ENCODE results near the gene NCOR2.
A peak's percentile ranks its signal among the peaks of the same experiment; 100 is the strongest.

Gene NCOR2

DNA sequence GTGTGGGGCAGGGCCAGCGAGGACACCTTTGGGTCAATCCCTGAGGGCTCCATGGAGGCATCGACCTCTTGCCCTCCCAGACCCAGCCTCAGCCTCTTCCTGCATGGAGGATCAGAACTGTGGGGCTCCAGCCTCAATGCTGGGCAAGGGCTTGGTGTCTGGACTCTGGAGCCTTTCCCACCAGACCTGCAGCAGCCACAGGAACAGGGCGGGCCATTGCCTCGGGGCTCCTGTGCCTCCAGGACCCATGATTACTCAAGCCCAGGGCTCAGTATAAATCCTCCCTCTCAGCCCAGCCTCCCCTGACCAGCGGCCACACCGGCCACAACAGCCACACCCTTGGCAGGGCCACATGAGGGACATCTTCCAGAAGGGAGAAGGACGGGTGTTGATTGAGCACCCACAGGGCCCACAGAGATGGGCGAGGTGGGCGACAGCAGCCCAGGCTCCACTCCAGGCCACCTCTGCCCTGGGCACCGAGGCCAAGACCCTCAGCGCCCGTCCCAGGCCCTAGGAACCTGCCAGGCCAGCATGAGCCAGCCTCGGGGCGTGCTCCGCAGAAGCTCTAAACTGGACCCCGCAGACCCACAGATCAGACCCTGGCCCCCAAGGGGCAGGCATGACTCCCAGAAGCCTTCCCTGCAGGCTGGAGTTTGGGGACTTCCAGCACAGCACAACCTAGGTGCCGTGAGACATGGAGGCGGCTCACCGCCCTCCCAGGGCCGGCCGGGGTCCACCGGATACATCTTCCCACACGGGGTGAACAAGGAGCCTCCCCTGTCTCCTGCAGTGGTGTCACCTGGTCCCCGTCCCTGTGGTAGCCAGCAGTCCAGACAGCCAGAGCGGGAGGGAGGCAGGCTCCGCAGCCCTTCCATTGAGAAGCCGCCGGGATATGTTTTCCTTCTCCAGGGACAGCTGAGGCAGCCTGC, 25.1 kb downstream of the NCOR2 start:
- DNase-seq = peak; percentile 25

DNA sequence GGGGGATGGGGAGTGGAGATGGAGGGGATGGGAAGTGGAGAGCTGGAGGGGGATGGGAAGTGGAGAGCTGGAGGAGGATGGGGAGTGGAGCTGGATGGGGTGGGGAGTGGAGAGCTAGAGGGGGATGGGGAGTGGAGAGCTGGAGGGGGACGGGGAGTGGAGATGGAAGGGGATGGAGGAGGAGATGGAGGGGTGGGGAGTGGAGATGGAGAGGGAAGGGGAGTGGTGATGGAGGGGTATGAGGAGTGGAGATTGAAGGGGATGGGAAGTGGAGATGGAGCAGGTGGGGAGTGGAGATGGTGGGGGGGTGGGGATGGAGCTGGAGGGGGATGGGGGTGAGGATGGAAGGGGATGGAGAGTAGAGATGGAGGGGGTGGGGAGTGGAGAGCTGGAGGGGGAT, 26.1 kb downstream of the NCOR2 start:
- DNase-seq = no peak

DNA sequence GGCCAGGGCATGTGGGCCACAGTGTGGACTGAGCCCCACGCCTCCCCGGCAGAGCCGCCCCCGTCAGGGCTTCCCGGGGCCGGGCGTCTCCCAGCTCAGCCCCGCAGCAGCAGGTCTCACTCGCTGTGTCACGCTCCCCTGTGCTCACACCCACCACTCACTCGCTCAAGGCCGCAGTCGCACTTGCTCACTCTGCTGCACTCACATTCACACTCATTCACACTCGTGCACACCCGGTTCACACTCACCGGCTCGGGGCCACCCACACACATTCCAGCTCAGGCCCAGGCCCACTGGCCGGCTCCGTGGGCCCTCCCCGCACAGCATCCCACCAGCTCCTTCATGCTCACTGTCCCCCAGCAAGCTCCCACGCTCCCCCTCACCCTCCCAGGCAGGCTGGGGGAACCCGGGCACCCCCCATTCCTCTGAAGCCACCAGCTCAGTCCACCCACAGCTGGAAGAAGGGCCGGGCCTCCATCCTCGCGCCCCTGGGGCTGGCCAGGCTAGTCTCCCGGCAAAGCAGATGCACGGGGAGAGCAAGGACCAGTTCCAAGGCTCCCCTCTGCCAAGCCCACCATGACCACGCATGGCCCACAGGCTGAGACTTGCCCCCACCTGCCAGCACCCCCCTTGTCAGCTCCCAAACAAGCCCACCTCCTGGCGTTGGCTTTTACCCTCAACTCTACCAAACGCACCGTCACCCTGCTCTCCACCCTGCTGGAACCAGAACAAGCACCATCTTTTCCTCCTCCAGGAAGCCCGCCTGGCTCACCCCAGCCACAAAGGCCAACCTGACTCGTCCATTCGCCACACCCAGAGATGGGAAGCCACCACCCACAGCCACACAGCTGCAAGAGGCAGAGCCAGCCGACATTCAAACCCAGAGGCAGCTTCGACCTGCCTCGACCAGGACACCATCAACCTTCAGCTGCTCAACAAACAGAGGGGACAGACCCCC, 28.0 kb downstream of the NCOR2 start:
- DNase-seq = no peak

DNA sequence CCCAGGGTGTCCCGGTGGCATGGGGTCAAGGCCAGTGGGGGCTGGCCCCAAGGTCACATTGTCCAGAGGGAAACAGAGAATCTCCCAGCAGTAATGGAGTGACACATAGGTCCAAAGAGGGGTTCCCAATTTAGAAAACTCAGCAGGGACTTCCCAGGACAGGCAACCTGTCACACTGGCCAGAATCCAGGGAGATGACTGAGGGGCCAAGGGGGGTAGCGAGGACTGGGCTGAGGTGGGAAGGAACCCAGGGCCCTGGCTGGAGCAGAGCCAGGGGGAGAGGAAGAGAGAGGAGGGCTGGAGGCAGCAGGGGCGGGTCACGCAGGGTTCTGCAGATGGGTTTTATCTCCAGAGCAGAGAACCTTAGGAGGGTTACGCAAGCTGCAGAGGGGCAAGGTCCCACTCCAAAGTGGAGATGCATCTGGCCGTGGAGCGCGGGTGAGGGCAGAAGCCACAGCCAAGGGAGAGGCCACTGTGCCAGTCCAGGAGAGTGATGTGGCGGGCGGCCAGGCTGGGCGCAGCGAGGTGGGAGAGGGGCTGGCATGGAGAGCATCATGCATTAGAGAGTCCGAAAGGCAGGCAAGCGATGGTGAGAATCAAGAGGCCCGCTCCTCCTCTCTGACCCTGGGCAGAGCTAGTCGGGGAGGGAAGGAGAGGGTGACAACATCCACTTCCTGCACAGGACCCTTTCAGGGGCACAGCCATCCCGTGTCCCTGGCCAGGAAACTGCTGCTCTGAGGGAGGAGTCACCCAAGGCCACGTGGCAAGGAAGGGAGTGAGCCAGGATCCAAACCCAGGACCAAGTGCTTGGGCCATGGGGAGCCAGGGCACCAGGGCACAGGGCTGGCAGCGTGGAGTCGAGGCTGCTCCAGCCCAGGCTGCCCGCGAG, 29.0 kb downstream of the NCOR2 start:
- peak; percentile 25 for DNase-seq

DNA sequence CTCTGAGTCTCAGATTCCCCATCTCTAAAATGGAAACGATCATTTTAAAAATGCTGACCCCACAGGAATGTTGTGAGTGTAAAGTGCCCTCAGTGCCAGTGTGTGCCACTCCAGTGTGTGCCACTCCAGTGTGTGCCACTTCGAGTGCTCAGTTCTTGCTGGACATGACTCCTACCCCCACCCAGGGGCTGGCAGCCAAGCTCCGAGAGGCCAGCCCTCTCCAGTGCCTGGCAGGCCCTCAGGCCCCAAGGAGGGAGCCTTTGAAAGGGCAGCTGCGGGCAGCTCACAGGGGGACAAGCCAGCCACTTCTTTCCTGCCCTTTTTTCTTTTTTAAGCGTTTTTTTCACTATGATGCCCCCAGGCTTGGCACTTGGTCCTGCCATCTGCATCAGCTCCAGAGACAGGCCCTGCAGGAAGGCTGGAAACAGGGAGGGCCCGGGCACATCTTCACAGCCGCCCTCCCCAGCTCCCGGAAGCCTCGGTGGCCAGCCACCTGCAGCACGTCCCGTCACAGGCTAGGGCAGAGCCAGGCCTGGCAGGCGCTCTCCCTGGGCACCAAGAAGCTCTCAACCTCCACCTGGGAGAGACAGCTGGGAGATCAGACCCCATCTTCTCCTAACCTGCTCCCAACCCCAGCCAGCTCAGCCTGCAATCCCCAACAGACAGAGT, 29.8 kb downstream of the NCOR2 start:
- peak; percentile 29 for DNase-seq

DNA sequence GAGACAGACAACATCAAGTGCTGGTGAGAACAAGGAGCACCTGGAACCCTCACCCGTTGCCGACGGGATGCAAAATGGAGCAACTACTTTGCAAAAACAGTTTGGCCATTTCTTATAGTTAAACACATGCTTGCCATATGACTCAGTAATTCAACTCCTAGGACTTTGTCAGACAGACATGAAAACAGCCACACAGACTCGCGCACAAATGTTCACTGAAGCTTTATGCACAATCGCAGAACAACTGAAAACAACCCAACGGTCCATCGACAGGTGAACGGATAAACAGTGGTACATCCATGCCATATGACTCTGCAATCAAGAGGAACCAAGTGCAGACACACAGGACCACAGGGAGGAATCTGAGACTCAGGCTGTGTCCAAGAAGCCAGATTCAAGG, 30.8 kb downstream of the NCOR2 start:
- DNase-seq = peak; percentile 77

DNA sequence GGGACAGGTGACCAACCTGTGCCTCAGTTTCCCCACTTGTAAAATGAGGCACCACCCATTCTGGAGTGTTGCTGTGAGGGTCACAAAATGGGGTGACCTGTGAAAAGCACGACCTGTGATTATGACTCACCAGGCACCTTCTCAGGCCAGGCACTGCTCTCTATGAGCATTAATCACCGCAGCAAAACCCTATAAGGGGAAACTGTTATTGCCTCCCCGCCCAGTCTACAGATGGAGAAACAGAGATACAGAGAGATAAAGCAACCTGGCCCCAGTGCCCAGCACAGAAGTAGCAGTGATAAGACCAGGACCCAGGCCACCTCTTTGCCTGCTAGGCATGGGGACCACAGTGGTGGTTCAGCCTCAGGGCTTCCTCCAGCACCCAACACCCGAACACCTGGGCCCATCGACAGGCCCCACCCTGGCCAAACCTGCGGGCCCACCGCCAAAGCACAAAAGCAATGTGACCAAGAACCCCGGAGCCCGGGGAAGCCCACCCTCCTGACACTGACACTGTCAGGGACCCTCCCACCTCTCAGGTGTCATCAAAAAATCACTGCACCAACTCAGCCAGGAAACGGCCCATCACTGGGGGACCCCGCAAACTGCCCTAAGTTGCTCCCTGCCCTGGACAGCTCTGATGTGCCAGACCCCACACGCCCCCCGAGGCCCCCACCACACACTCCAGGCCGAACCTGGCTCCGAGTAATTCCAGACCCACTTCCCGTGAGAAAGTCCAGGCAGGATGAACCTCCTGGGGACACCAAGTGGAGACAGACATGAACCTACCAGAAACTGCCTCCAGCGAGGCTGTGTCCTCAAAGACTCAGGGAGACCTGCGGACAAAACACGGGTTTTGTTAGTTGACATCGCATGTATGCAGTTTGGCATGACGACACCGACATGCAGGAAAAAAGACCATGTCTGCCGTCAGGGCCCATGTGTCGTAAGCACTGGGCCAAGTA, 32.4 kb downstream of the NCOR2 start:
- no peak for DNase-seq

DNA sequence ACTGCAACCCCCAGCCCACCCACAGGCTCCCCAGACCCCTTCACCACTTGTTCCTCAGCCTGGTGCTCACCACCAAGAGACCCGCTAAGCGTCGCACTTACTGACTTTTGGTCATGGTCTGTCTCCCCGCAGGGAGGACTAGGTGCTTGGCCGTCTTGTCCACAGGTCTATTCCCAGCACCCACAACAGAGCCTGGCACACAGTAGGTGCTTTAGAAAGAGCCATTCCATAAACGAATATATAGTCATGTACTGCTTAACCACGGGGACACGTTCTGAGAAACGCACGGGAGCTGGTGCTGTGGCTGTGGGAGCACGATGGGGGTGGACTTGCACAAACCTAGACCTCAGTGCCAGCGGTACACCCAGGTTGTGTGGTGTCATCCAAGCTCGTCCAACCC, 34.0 kb downstream of the NCOR2 start:
- DNase-seq = no peak

DNA sequence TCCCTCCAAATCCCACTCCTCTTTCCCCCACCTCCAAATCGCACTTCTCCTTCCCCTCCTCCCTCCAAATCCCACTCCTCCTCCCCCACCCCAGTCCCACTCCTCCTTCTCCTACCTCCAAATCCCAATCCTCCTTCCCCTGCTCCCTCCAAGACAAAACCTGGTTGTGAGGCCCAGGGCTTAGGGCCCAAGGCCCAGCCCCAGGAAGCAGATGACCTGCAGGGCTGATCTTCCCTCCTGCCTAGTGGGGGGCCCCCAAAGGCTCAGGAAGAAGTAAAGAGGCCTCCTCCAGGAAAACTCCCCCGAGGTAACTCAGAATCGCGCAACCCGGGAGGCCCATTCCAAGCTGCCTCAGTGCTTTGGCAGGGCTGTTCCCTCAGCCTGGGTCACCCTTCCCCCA, 34.4 kb downstream of the NCOR2 start:
- no peak for DNase-seq

DNA sequence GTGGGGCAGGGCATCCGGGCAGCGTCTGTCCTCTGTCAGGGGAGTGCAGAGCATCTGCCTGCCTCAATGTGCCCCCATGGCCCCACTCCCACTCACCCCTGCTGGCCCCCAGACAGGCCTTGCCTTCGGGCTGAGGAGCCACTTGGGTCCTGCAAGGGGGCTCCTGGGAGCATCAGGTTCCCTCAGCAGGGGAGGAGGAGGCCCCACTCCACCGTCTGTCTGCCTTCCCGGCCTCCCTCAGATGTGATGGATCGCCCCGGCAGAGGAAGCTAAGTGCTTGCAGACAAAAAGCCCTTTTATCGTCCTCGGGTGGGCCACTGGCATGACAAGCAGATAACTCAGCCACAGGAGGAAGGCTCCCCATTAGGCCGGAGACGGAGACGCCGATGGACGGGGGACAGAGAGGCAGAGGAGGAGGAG, 35.1 kb downstream of the NCOR2 start:
- DNase-seq = peak; percentile 88

DNA sequence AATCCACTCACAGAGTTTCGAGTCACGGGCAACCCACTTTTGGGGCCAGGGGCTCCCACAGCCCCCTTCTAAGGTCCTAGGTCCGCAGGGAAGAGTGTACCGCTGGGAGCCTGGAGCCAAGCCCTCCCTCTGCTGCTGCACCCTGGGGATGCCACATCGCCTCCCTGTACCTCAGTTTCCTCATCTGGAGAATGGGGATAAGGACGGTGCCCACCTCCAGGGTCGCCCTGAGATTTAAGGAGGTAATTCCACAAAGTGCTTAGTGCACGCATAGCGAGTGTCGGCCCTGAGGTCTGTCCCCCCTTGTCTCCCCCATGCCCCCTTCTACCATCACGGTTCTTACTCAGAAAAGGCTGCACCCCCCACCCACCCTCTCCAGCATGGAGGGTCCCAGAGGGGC, 35.5 kb downstream of the NCOR2 start:
- DNase-seq = no peak

DNA sequence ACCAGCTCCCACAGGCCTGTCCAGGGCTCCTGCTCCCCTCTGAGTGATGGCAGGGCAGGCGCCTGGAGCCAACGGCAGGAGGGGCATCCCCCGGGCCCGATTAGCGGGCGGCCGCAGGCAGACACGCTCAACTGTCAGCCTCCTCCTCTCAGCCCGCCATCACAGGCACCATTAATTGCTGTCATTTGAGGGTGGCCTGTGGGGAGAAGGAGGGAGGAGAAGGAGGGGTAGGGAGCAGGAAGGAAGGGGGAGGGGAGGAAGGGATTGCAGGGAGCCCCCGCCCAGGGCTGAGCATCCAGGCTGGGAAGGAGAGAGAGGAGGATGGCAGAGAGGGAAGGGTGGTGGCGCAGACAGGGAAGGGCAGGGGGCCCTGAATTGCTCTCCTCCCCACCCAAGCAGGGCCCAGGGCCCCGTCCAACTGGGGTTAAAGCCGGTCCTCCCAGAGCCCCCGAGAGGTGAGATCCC, 36.1 kb downstream of the NCOR2 start:
- DNase-seq = peak; percentile 84

DNA sequence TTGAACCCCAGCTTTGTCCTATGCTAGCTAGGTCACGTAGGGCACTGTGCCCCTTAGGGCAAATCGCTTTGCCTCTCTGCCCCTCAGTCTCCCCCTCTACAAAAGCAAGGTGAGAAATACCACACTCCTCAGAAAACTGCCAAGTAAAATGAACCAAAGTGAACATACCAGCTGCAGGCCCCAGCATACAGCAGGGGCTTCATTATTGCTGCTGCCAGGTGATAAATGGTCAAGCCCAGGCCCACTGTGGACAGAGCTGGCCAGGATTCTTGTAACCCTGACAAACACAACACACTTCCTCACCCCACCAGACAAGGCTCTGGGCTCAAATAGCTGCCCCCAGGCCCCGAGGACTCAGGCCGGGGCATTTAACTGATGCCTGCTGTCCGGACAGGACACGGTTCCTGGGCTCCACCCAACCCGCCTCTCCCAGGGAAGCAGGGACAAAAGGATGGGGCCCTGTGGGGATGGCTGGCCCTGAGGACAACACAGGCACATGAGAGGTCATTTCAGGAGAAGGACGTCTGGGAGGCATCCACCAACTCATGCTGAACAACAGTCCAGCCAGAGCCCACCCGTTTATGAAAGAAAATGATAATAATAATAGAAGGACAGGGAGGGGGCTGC, 36.7 kb downstream of the NCOR2 start:
- no peak for DNase-seq

DNA sequence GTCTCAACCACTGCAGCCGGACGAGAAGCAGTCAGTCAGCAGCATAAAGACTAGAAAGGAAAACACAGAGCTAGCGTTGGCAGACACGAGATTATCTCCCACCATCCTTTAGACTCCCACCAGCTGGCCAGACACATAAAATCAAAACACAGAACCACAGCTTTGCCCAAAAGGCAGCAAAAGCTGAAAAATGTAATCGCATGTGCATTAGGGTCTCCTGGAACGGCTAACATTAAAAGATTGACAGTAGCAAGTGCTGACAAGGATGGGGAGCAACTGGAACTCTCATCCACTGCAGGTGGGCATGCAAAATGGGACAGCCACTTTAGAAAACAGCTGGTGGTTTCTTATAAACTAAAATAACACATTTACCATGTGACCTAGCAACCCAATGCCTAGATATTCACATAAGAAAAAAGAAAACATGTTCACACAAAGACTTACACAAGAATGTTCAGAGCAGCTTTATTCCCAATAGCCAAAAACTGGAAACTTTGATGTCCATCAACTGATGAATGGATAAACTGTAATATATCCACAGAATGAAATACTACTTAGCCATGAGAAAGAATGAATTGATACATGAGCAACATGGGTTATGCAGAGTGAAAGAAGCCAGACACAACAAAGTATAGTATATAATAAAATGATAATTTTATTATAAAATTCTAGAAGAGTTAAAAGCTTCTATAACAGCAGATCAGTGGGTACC, 37.7 kb downstream of the NCOR2 start:
- no peak for DNase-seq

DNA sequence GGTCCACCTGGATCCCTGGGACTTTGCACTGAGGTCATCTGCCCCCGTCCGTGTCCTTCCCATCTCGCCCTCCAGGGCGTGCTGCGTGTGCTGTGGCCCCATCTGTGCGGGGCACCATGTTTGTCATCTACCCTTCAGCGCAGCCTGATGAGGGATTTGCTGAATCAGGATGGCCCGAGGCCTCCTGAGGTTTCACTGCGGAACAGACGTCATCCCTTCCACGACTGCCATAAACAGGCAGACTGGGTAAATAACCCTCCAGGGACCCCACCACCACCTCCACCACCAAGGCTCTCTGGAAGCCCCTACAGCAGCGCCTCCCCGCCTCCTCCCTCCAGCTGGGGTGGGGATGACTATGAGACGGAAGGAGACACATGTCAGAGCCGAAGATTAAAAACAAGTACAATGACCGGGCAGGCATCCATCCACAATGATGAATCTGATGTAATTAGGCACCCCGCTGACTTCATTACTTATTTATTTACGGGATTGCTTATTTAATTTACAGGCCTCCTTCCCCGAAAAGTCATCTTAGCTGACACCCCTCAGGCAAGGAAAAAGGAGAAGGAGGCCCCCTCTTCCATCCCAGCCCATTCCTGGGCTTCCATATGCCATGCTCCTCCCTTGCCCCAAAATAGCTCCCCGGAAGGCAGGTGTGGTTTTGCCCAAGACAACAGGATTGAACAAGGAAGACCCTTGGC, 39.4 kb downstream of the NCOR2 start:
- DNase-seq = peak; percentile 96

DNA sequence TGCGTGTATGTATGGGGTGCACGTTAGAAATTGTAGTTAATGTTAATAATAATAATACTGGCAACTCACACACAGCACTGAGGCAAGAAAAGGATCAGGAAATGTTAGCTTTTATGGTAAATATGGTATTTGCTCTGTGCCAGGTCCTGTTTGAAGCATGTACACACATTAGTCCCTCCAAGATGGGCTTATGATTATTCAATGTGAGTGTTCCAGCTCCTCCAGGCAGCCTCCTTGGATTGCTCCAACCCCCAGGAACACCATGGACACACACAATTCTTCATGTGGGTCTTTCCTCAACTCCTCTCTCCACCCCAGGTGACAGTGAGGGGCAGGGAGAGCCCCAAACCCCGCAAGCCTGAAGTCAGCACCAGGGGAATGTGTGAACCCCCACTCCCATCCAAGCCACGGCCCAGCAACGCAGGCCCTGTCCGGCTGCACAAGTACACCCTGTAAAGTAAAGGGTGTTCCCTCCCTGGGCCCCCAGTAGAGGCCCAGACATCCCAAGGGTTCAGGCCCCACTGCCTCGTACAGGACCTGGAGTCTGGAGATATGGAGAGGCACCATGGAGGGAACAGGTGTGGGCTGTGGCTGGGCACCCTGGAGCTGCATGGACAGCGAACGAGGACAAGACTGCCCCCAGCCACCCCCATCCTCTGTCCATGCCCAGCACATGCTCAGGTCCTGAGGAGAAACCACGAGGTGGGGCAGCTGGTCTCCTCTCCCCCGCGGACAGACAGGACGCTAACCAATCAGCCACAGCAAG, 41.3 kb downstream of the NCOR2 start:
- no peak for DNase-seq

DNA sequence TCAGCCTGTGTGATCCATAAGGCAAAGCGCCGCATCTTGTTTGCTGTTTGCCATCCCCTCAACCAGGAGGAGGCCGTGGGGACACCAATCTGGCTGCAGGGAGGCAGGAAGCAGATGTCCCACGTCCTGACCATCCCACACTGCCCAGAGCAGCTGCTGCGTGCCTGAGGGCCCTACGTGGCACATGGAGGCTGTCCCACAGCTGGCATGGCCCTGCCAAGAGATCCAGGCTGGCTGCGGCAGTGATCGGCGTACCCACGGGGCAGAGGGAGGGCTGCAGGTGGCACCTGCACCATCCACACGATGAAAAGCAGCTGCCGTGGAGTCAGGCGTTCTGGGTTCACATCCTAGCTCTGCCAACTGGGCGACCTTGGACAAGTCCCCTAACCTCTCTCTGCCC, 42.0 kb downstream of the NCOR2 start:
- DNase-seq = peak; percentile 45

Data from NCI-H2171 treated with DMSO at 0.1 percent for 48 hours (cell line).